Dendritic cell treated with granulocyte-macrophage colony-stimulating factor and Interleukin-4, amounts not matched to agents 40 ng/mL and 50 ng/mL, for 4 days (primary cell): ENCODE data around the gene MEA1.
"Not testable (repeated sequence)": the region's sequence is repeated elsewhere in the genome, so short reads cannot be mapped to it uniquely, and the experiment has no call there.

Experiments
- H3K27ac Mint-ChIP-seq: one replicate; pipeline ENCODE4 v1.8.0; 2022; ENCODE audit warnings: mild to moderate bottlenecking, mixed read lengths
- H3K27me3 Mint-ChIP-seq: one replicate; pipeline ENCODE4 v1.8.0; 2022; ENCODE audit warnings: mild to moderate bottlenecking, mixed read lengths
- H3K36me3 Mint-ChIP-seq: one replicate; pipeline ENCODE4 v1.8.0; 2022; ENCODE audit warnings: low read depth, mixed read lengths
- H3K4me1 Mint-ChIP-seq: one replicate; pipeline ENCODE4 v1.8.0; 2022; ENCODE audit warnings: low read depth, mixed read lengths
- H3K4me3 Mint-ChIP-seq: one replicate; pipeline ENCODE4 v1.8.0; 2022; ENCODE audit warnings: mild to moderate bottlenecking, moderate library complexity, mixed read lengths
- H3K9me3 Mint-ChIP-seq: one replicate; pipeline ENCODE4 v1.8.0; 2022; ENCODE audit warnings: mixed read lengths
- intact Hi-C: fragments of 100-400 bp; cut with micrococcal nuclease; formaldehyde crosslinking; loops from one replicate; pipeline ENCODE4 v1.15.0; 2022

MEA1 gene

GRCh38 chr6:43052225-43052841 is 38.6 kb upstream of the MEA1 start:
- Mint-ChIP-seq H3K36me3 (peaks cover 75% of the 10 kb centered on the region), H3K9me3 (no peaks in the 10 kb centered on the region), H3K27ac (peak overlapping the region; percentile 95), H3K4me3 (peak overlapping the region; percentile 94), H3K4me1 (peaks cover 37% of the 10 kb centered on the region), H3K27me3 (no peaks in the 10 kb centered on the region)
- intact Hi-C loops: loop anchor here (10.0 kb wide), 1 partner anchor 68 kb away; the partner anchor contains the start of gene PPP2R5D

- Mint-ChIP-seq H3K4me3 (no peak overlapping the region), H3K27ac (peak overlapping the region; percentile 5)
Observed at GRCh38 chr6:43050981-43051380, 37.2 kb upstream of the MEA1 start.

GRCh38 chr6:43047998-43048397 is 34.3 kb upstream of the MEA1 start:
- intact Hi-C loops: no loop called here
- Mint-ChIP-seq H3K4me1 (peaks cover 24% of the 10 kb centered on the region), H3K27me3 (no peaks in the 10 kb centered on the region), H3K4me3 (no peak overlapping the region), H3K36me3 (peaks cover 81% of the 10 kb centered on the region), H3K9me3 (no peaks in the 10 kb centered on the region), H3K27ac (no peak overlapping the region)

More at GRCh38 chr6:43050981-43051380, 37.2 kb upstream of the MEA1 start:
- H3K9me3 Mint-ChIP-seq: no peaks in the 10 kb centered on the region
- intact Hi-C loops: loop anchor here (10.0 kb wide), 1 partner anchor 66 kb away; the partner anchor contains the start of gene PPP2R5D
- peaks cover 75% of the 10 kb centered on the region for H3K36me3 Mint-ChIP-seq
- peaks cover 37% of the 10 kb centered on the region for H3K4me1 Mint-ChIP-seq
- no peaks in the 10 kb centered on the region for H3K27me3 Mint-ChIP-seq

- Mint-ChIP-seq H3K9me3 (no peaks in the 10 kb centered on the region), H3K27me3 (no peaks in the 10 kb centered on the region), H3K4me1 (peaks cover 1% of the 10 kb centered on the region), H3K36me3 (peaks cover 92% of the 10 kb centered on the region), H3K4me3 (no peak overlapping the region), H3K27ac (no peak overlapping the region)
- intact Hi-C loops: no loop called here
Observed at GRCh38 chr6:43045371-43045930, 31.7 kb upstream of the MEA1 start.

- intact Hi-C loops: no loop called here
- H3K27ac Mint-ChIP-seq: no peak overlapping the region
- no peaks in the 10 kb centered on the region for H3K27me3 Mint-ChIP-seq
- no peaks in the 10 kb centered on the region for H3K9me3 Mint-ChIP-seq
- no peak overlapping the region for H3K4me3 Mint-ChIP-seq
- H3K4me1 Mint-ChIP-seq: no peaks in the 10 kb centered on the region
- peaks cover 93% of the 10 kb centered on the region for H3K36me3 Mint-ChIP-seq
Observed at GRCh38 chr6:43043310-43043709, 29.6 kb upstream of the MEA1 start.

GRCh38 chr6:43041475-43041874 is 27.7 kb upstream of the MEA1 start:
- H3K4me3 Mint-ChIP-seq, intact Hi-C loops, H3K4me1 Mint-ChIP-seq, H3K27me3 Mint-ChIP-seq, H3K27ac Mint-ChIP-seq, H3K9me3 Mint-ChIP-seq: not testable (repeated sequence)
- peaks cover 95% of the 10 kb centered on the region for H3K36me3 Mint-ChIP-seq

- no peak overlapping the region for H3K4me3 Mint-ChIP-seq
- H3K27ac Mint-ChIP-seq: no peak overlapping the region
- no peaks in the 10 kb centered on the region for H3K27me3 Mint-ChIP-seq
- no peaks in the 10 kb centered on the region for H3K4me1 Mint-ChIP-seq
- H3K9me3 Mint-ChIP-seq: no peaks in the 10 kb centered on the region
- peaks cover 93% of the 10 kb centered on the region for H3K36me3 Mint-ChIP-seq
- intact Hi-C loops: no loop called here
Observed at GRCh38 chr6:43040542-43041257, 27.0 kb upstream of the MEA1 start.

GRCh38 chr6:43038727-43039126 is 25.0 kb upstream of the MEA1 start:
- no peak overlapping the region for H3K27ac Mint-ChIP-seq
- H3K36me3 Mint-ChIP-seq: peaks cover 94% of the 10 kb centered on the region
- no peaks in the 10 kb centered on the region for H3K4me1 Mint-ChIP-seq
- no peak overlapping the region for H3K4me3 Mint-ChIP-seq
- H3K27me3 Mint-ChIP-seq: no peaks in the 10 kb centered on the region
- no peaks in the 10 kb centered on the region for H3K9me3 Mint-ChIP-seq
- intact Hi-C loops: no loop called here

GRCh38 chr6:43037706-43038105 is 24.0 kb upstream of the MEA1 start:
- Mint-ChIP-seq H3K27ac (no peak overlapping the region), H3K36me3 (peaks cover 94% of the 10 kb centered on the region), H3K4me1 (peaks cover 6% of the 10 kb centered on the region), H3K9me3 (no peaks in the 10 kb centered on the region), H3K4me3 (no peak overlapping the region), H3K27me3 (no peaks in the 10 kb centered on the region)
- intact Hi-C loops: no loop called here

GRCh38 chr6:43037197-43037596 is 23.5 kb upstream of the MEA1 start:
- intact Hi-C loops: no loop called here
- Mint-ChIP-seq H3K36me3 (peaks cover 94% of the 10 kb centered on the region), H3K4me1 (peaks cover 6% of the 10 kb centered on the region), H3K9me3 (no peaks in the 10 kb centered on the region), H3K27ac (no peak overlapping the region), H3K27me3 (no peaks in the 10 kb centered on the region), H3K4me3 (no peak overlapping the region)

- Mint-ChIP-seq H3K27me3 (no peaks in the 10 kb centered on the region), H3K9me3 (no peaks in the 10 kb centered on the region), H3K36me3 (peaks cover 94% of the 10 kb centered on the region), H3K27ac (no peak overlapping the region), H3K4me3 (no peak overlapping the region), H3K4me1 (peaks cover 6% of the 10 kb centered on the region)
- intact Hi-C loops: no loop called here
Observed at GRCh38 chr6:43036712-43037111, 23.0 kb upstream of the MEA1 start.

- Mint-ChIP-seq H3K36me3 (peaks cover 94% of the 10 kb centered on the region), H3K27ac (no peak overlapping the region), H3K4me3 (no peak overlapping the region), H3K4me1 (peaks cover 6% of the 10 kb centered on the region), H3K27me3 (no peaks in the 10 kb centered on the region), H3K9me3 (no peaks in the 10 kb centered on the region)
- intact Hi-C loops: no loop called here
Observed at GRCh38 chr6:43035495-43036194, 21.9 kb upstream of the MEA1 start.

GRCh38 chr6:43034190-43034525 is 20.4 kb upstream of the MEA1 start:
- H3K4me3 Mint-ChIP-seq: no peak overlapping the region
- no peak overlapping the region for H3K27ac Mint-ChIP-seq
- H3K9me3 Mint-ChIP-seq: no peaks in the 10 kb centered on the region
- intact Hi-C loops: no loop called here
- no peaks in the 10 kb centered on the region for H3K27me3 Mint-ChIP-seq
- H3K36me3 Mint-ChIP-seq: peaks cover 98% of the 10 kb centered on the region
- peaks cover 6% of the 10 kb centered on the region for H3K4me1 Mint-ChIP-seq

- Mint-ChIP-seq H3K9me3 (no peaks in the 10 kb centered on the region), H3K36me3 (peaks cover 98% of the 10 kb centered on the region), H3K27me3 (no peaks in the 10 kb centered on the region), H3K4me3 (no peak overlapping the region), H3K4me1 (peaks cover 6% of the 10 kb centered on the region), H3K27ac (no peak overlapping the region)
- intact Hi-C loops: no loop called here
Observed at GRCh38 chr6:43033496-43034189, 19.9 kb upstream of the MEA1 start.
